AG10803 (cell line): Measurements from ENCODE around the gene CLIC6.
A peak's percentile ranks its signal among the peaks of the same experiment; 100 is the strongest.

ENCODE experiments used
- DNase-seq: peaks from one replicate; pipeline ENCODE4 v3.0.0; 2010; ENCODE audit warnings: low read depth
- H3K4me3 ChIP-seq: 2 replicates; pipeline ENCODE4 v1.5.1; 2011; ENCODE audit warnings: mild to moderate bottlenecking, low read length, control low read depth
- CTCF ChIP-seq: conservative IDR thresholded peaks from 2 replicates; pipeline ENCODE4 v1.5.1; 2011; ENCODE audit warnings: mild to moderate bottlenecking, low read length, control low read depth, inconsistent platforms

The CLIC6 gene

DNA sequence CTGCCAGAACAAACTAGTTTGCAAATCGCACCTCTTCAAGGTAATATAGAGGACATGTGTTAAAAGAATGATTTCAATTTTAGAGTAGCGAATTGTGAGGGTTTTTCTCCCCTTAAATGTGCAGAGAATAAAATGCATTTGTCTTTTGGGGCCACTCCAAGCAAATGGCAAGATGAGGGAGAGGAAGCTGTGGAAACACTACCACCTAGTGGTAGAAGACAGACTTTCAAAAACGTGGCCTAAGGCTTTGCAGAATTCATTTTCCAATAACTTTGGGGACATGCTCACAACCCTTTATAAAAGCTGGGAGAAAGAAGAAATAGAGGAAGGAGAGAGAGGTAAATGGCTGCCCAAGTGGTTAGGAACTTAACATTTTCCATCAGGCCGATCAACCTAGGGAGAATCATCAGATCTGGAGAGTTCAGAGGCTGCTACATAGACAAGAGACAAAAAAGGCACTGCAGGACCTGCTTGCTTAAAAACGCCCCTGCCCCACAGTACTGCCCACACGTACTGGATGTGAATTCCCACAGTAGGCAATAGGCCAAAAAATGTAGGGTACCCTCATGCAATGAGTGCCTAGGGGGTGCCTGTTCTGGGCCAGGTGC, 38.2 kb upstream of the CLIC6 start:
- no peak overlapping the region for H3K4me3 ChIP-seq
- peak; percentile 53 for DNase-seq
- TF ChIP-seq CTCF, result peak; percentile 86

DNA sequence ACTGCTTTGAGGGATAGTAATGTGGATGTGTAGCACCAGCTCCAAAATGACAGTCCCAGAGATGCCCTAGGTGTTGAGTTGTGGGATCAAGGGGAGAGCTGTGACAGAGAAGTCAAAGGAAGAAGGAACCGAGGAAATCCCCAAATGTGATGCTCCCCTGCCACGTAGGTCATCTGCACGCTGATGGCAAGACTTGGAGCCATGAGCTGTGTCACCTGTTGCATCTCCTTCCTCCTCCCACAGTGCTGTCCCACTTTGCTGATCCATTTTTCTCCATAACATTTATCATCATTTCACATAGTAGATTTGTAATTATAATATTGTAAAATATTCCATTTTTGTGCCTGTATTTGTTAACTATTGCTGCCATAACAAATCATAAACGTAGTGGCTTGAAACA, 36.3 kb upstream of the CLIC6 start:
- no peak for DNase-seq
- no peak overlapping the region for H3K4me3 ChIP-seq
- TF ChIP-seq CTCF, result no peak

GRCh38 chr21:34635307-34635706, 33.5 kb upstream of the CLIC6 start:
- H3K4me3 ChIP-seq, result no peak overlapping the region
- peak; percentile 33 for TF ChIP-seq CTCF
- no peak for DNase-seq

GRCh38 chr21:34636961-34637360, 31.8 kb upstream of the CLIC6 start:
- DNase-seq, result no peak
- no peak overlapping the region for H3K4me3 ChIP-seq
- no peak for TF ChIP-seq CTCF

DNA sequence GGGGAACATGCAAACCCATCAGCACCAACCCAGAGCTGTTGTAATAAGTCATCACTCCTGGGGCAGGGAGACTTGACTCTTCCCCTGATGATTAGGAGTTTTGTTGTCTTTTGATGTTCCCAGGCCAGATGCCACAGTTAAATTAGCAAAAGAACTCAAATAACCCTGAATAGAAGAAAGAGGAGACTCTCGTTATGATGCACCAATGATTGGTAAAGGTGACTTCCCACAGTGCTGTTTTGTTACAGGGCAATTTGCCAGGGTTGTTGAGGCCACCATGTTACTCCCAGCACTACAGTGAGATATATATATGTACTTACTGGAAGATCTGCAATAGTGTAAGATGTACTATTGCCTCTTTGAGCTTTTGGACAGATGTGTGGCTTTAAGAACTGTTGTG, 29.5 kb upstream of the CLIC6 start:
- DNase-seq, result no peak
- TF ChIP-seq CTCF, result no peak
- H3K4me3 ChIP-seq, result no peak overlapping the region

GRCh38 chr21:34639882-34640788, 28.7 kb upstream of the CLIC6 start:
- no peak overlapping the region for H3K4me3 ChIP-seq
- no peak for DNase-seq
- no peak for TF ChIP-seq CTCF

DNA sequence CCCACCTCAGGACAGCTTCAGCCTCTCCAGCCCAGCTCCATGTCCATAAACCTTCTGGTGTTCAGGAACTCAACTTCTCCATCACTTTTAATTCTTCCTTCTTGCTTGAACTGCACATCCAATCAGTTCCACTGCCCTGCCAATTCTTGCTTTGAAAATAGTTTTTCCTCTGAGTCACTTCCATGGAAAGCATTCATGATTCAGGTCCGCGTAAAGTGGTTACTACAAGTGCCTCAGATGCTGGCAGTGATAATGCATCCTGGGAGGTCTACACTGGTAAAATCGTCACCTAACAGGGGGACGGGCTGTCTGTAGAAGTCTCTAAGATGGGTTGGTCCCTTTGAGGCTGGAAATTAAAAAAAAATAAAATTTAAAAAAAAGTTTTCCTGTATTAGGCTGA, 27.9 kb upstream of the CLIC6 start:
- no peak overlapping the region for H3K4me3 ChIP-seq
- TF ChIP-seq CTCF, result no peak
- peak; percentile 75 for DNase-seq
